Lower leg skin (tissue), 4 donors: ENCODE data around the gene ESAM. TPM values are rescaled to one million over a fixed set of nuclear protein-coding genes. Genes with fewer than 3 reads are reported as not detected.

Experiments used
- DNase-seq, 2 donors: peaks; one replicate each; pipeline ENCODE4 v3.0.0-alpha.2; 2019; ENCODE audit warnings: low spot score in 2 of 2
- H3K4me3 ChIP-seq: fragments of 200-600 bp; sonication (generic); 2 replicates; pipeline ENCODE4 v1.5.1; 2017; ENCODE audit warnings: mild to moderate bottlenecking, low read depth; ENCODE audit not compliant: poor library complexity, severe bottlenecking
- CTCF ChIP-seq, 3 donors: fragments of 450-650 bp; IDR thresholded peaks; one replicate each; pipeline ENCODE4 v1.5.1; 2016; ENCODE audit warnings: antibody characterized with exemption in 3 of 3, mild to moderate bottlenecking in 3 of 3, moderate library complexity in 2 of 3
- POLR2A ChIP-seq, 2 donors: fragments of 450-650 bp; IDR thresholded peaks; one replicate each; pipeline ENCODE4 v1.6.1; 2016 to 2017; ENCODE audit warnings: antibody characterized with exemption in 2 of 2, mild to moderate bottlenecking in 1 of 2, moderate library complexity in 1 of 2
- WGBS, 2 donors: methylation state at CpG; one replicate each; pipeline ENCODE4 v1.1.5; 2018; 5-methylcytosine and 5-hydroxymethylcytosine counted together
- intact Hi-C: fragments of 100-400 bp; cut with DNase I; formaldehyde crosslinking; loops from one replicate; pipeline ENCODE4 v1.15.0; 2023; ENCODE audit warnings: low total_unique reads
- total RNA-seq, 4 donors: library from RNA; depleted of rRNA; stranded (reverse); fragments of >200 nt; gene quantifications; one replicate each; pipeline ENCODE4 v1.1.0, GENCODE V29; 2016

Gene ESAM
- total RNA-seq, 4 donors from 2014 or later, result 6.1 to 24.1 (median 11.4) TPM

- no peak for DNase-seq
Observed at GRCh38 chr11:124717421-124717785, 44.7 kb downstream of the ESAM start.

GRCh38 chr11:124716591-124716990, 45.5 kb downstream of the ESAM start:
- 41 to 56% methylated on average over 3 of the region's 3 CpGs for WGBS, 2 donors
- H3K4me3 ChIP-seq, result no peak overlapping the region
- TF ChIP-seq POLR2A (IDR thresholded peaks at IDR 0.05) (no peak), CTCF (IDR thresholded peaks at IDR 0.05) (no peak)

More at GRCh38 chr11:124717421-124717785, 44.7 kb downstream of the ESAM start:
- 27 to 29% methylated on average over 7 of the region's 7 CpGs for WGBS, 2 donors
- intact Hi-C loops, result no loop called here
- no peak overlapping the region for H3K4me3 ChIP-seq
- TF ChIP-seq POLR2A (IDR thresholded peaks at IDR 0.05) (no peak), CTCF (IDR thresholded peaks at IDR 0.05) (no peak)

GRCh38 chr11:124712392-124712791, 49.7 kb downstream of the ESAM start:
- intact Hi-C loops, result no loop called here
- H3K4me3 ChIP-seq, result no peak overlapping the region
- no peak for DNase-seq
- WGBS, 2 donors, result 85 to 88% methylated on average over 3 of the region's 3 CpGs
- TF ChIP-seq POLR2A (IDR thresholded peaks at IDR 0.05) (no peak), CTCF (IDR thresholded peaks at IDR 0.05) (no peak)

More at GRCh38 chr11:124716591-124716990, 45.5 kb downstream of the ESAM start:
- DNase-seq, result no peak
- intact Hi-C loops, result no loop called here

GRCh38 chr11:124707829-124708228, 54.3 kb downstream of the ESAM start:
- WGBS, 2 donors, result 88 to 90% methylated on average over 4 of the region's 4 CpGs
- DNase-seq, result no peak
- TF ChIP-seq CTCF (IDR thresholded peaks at IDR 0.05) (no peak), POLR2A (IDR thresholded peaks at IDR 0.05) (no peak)
- intact Hi-C loops, result no loop called here
- H3K4me3 ChIP-seq, result no peak overlapping the region

Other genes starting within 250 kb of the ESAM start
- not detected for gene OR8B12, start 218.6 kb downstream of the ESAM start, total RNA-seq
- not detected for gene OR8A1, start 192.3 kb downstream of the ESAM start, total RNA-seq
- not detected for gene PANX3, start 150.9 kb downstream of the ESAM start, total RNA-seq
- gene TBRG1, start 139.4 kb downstream of the ESAM start, total RNA-seq, result 10 to 100 TPM; 13.9 to 24.9 (median 17.9) TPM
- gene SIAE, start 88.6 kb downstream of the ESAM start, total RNA-seq, result 1 to 10 TPM; 4.1 to 6.4 (median 6.1) TPM
- 1 to 10 TPM; 1.9 to 6.2 (median 2.9) TPM for gene SPA17, start 88.4 kb downstream of the ESAM start, total RNA-seq
- gene NRGN, start 22.3 kb downstream of the ESAM start, total RNA-seq, result under 1 TPM in 2 of 4 donors, not detected in 2; 0.56 to 0.84 TPM
- gene VSIG2, start 10.0 kb downstream of the ESAM start, total RNA-seq, result 1 to 10 TPM in 1 of 4 donors, under 1 TPM in 3; 0.30 to 2.3 (median 0.55) TPM
- 10 to 100 TPM; 11.5 to 21.2 (median 15.2) TPM for gene MSANTD2, start 38.1 kb upstream of the ESAM start, total RNA-seq
- 1 to 10 TPM; 1.9 to 5.3 (median 3.3) TPM for gene ROBO3, start 103.1 kb upstream of the ESAM start, total RNA-seq
- 10 to 100 TPM in 2 of 4 donors, 1 to 10 TPM in 2; 5.6 to 18.1 (median 12.0) TPM for gene ROBO4, start 135.6 kb upstream of the ESAM start, total RNA-seq
- gene HEPN1, start 157.0 kb upstream of the ESAM start, total RNA-seq, result not detected
- gene HEPACAM, start 173.8 kb upstream of the ESAM start, total RNA-seq, result 1 to 10 TPM in 1 of 4 donors, under 1 TPM in 2, not detected in 1; 0.06 to 1.9 (median 0.97) TPM
- 1 to 10 TPM; 2.1 to 4.2 (median 2.9) TPM for gene CCDC15, start 191.9 kb upstream of the ESAM start, total RNA-seq